ENCODE results near the gene GFI1B.
"Not testable (repeated sequence)": the region's sequence is repeated elsewhere in the genome, so short reads cannot be mapped to it uniquely, and the experiment has no call there.

DNA sequence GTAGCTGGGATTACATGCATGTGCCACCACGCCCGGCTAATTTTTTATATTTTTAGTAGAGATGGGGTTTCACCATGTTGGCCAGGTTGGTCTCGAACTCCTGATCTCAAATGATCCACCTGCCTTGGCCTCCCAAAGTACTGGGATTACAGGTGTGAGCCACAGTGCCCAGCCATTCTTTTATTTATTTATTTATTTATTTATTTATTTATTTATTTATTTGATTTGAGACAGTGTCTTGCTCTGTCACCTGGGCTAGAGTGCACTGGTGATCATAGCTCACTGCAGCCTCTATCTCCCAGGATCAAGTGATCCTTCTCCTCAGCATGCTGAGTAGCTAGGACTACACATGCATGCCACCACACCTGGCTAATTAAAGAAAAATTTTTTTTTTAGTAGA is 10.6 kb upstream of the GFI1B start:
- TF ChIP-seq, protein P1, sequence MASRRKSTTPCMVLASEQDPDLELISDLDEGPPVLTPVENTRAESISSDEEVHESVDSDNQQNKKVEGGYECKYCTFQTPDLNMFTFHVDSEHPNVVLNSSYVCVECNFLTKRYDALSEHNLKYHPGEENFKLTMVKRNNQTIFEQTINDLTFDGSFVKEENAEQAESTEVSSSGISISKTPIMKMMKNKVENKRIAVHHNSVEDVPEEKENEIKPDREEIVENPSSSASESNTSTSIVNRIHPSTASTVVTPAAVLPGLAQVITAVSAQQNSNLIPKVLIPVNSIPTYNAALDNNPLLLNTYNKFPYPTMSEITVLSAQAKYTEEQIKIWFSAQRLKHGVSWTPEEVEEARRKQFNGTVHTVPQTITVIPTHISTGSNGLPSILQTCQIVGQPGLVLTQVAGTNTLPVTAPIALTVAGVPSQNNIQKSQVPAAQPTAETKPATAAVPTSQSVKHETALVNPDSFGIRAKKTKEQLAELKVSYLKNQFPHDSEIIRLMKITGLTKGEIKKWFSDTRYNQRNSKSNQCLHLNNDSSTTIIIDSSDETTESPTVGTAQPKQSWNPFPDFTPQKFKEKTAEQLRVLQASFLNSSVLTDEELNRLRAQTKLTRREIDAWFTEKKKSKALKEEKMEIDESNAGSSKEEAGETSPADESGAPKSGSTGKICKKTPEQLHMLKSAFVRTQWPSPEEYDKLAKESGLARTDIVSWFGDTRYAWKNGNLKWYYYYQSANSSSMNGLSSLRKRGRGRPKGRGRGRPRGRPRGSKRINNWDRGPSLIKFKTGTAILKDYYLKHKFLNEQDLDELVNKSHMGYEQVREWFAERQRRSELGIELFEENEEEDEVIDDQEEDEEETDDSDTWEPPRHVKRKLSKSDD (CRISPR knock-in tag; IDR thresholded peaks at IDR 0.05; ENCODE audit: low read depth), result not testable (repeated sequence)
- not testable (repeated sequence) for TF ChIP-seq POLR2AphosphoS5 (IDR thresholded peaks at IDR 0.05; ENCODE audit: low read depth, low read length); ETV6 (CRISPR knock-in tag; conservative IDR thresholded peaks at IDR 0.05); YY1 (IDR thresholded peaks at IDR 0.05; ENCODE audit: insufficient read depth, insufficient replicate concordance, low read depth, low read length)

Data from HepG2 (cell line).